GM10266 (cell line): Measurements from ENCODE around the gene SOD3.

Source experiments
- DNase-seq: peaks from one replicate; pipeline ENCODE4 v3.0.0; 2012; ENCODE audit errors: extremely low spot score
- CTCF ChIP-seq: IDR thresholded peaks from 2 replicates; pipeline ENCODE4 v1.5.1; 2012; ENCODE audit warnings: mild to moderate bottlenecking, low read depth; ENCODE audit not compliant: control insufficient read depth, insufficient read depth; ENCODE audit errors: missing control alignments

The SOD3 gene

GRCh38 chr4:24770032-24770584 is 25.3 kb upstream of the SOD3 start:
- no peak for TF ChIP-seq CTCF
- peak; percentile 14 for DNase-seq

GRCh38 chr4:24770667-24771066 is 24.7 kb upstream of the SOD3 start:
- no peak for DNase-seq
- no peak for TF ChIP-seq CTCF

GRCh38 chr4:24771241-24771640 is 24.1 kb upstream of the SOD3 start:
- no peak for DNase-seq
- no peak for TF ChIP-seq CTCF

- no peak for TF ChIP-seq CTCF
- DNase-seq: no peak
Measured at GRCh38 chr4:24772061-24772705, 23.2 kb upstream of the SOD3 start.

- TF ChIP-seq CTCF: no peak
Measured at GRCh38 chr4:24772952-24773351, 22.4 kb upstream of the SOD3 start.

GRCh38 chr4:24774452-24774851 is 20.9 kb upstream of the SOD3 start:
- DNase-seq: no peak
- no peak for TF ChIP-seq CTCF

More at GRCh38 chr4:24772952-24773351, 22.4 kb upstream of the SOD3 start:
- no peak for DNase-seq

- no peak for TF ChIP-seq CTCF
- DNase-seq: no peak
Measured at GRCh38 chr4:24775032-24775605, 20.3 kb upstream of the SOD3 start.
